Measurements from ENCODE around the gene NRP1.
"Not testable (repeated sequence)": the region's sequence is repeated elsewhere in the genome, so short reads cannot be mapped to it uniquely, and the experiment has no call there.

Gene NRP1

GRCh38 chr10:33141251-33141650 lies 193.2 kb downstream of the NRP1 start:
- no peak for DNase-seq (ENCODE audit: low read depth)
- TF ChIP-seq CTCF (conservative IDR thresholded peaks at IDR 0.05; ENCODE audit: low read length), result no peak
- H3K4me3 ChIP-seq (ENCODE audit: low read length), result no peak overlapping the region

- no peak for DNase-seq (ENCODE audit: low read depth)
- H3K4me3 ChIP-seq (ENCODE audit: low read length), result no peak overlapping the region
- no peak for TF ChIP-seq CTCF (conservative IDR thresholded peaks at IDR 0.05; ENCODE audit: low read length)
Measured at GRCh38 chr10:33139181-33139646, 195.3 kb downstream of the NRP1 start.

- H3K4me3 ChIP-seq (ENCODE audit: low read length); DNase-seq (ENCODE audit: low read depth): not testable (repeated sequence)
Measured at GRCh38 chr10:33138686-33139085, 195.8 kb downstream of the NRP1 start.

- no peak overlapping the region for H3K4me3 ChIP-seq (ENCODE audit: low read length)
- DNase-seq (ENCODE audit: low read depth), result no peak
- no peak for TF ChIP-seq CTCF (conservative IDR thresholded peaks at IDR 0.05; ENCODE audit: low read length)
Measured at GRCh38 chr10:33137356-33138005, 197.0 kb downstream of the NRP1 start.

- DNase-seq (ENCODE audit: low read depth), result peak; percentile 68
- TF ChIP-seq CTCF (conservative IDR thresholded peaks at IDR 0.05; ENCODE audit: low read length), result no peak
Measured at GRCh38 chr10:33136781-33137180, 197.7 kb downstream of the NRP1 start.

GRCh38 chr10:33136271-33136670 lies 198.2 kb downstream of the NRP1 start:
- peak; percentile 80 for DNase-seq (ENCODE audit: low read depth)
- no peak for TF ChIP-seq CTCF (conservative IDR thresholded peaks at IDR 0.05; ENCODE audit: low read length)
- no peak overlapping the region for H3K4me3 ChIP-seq (ENCODE audit: low read length)

More at GRCh38 chr10:33136781-33137180, 197.7 kb downstream of the NRP1 start:
- H3K4me3 ChIP-seq (ENCODE audit: low read length), result no peak overlapping the region

- no peak for TF ChIP-seq CTCF (conservative IDR thresholded peaks at IDR 0.05; ENCODE audit: low read length)
- no peak overlapping the region for H3K4me3 ChIP-seq (ENCODE audit: low read length)
- DNase-seq (ENCODE audit: low read depth), result peak; percentile 85
Measured at GRCh38 chr10:33134011-33134751, 200.3 kb downstream of the NRP1 start.
